Fibroblast of the conjunctiva (primary cell): ENCODE data around the gene LCE1A.

ENCODE experiments used
- DNase-seq: peaks from one replicate; pipeline ENCODE4 v3.0.0-alpha.2; 2010; ENCODE audit warnings: low read depth

Gene LCE1A

GRCh38 chr1:152870831-152871730, 43.8 kb downstream of the LCE1A start:
- DNase-seq: peak; percentile 4

DNA sequence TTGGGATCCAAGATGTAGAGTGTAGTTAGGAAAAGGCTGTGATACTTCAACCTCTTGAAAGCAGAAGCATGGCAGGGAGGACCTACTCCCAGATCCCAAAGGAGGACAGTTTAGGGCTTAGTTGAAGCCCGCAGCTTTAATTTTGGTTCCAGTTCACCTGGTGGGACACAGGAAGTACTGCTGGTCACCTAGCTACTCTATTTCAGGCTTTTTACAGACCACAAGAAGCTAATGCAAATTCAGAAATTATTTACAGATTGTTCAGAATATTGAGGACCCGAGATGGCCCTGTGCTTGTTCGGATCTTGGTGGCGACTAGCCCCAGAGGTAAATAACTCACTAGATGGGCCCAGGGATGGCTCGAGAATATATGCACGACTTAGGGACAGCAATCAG, 44.5 kb downstream of the LCE1A start:
- DNase-seq: no peak

DNA sequence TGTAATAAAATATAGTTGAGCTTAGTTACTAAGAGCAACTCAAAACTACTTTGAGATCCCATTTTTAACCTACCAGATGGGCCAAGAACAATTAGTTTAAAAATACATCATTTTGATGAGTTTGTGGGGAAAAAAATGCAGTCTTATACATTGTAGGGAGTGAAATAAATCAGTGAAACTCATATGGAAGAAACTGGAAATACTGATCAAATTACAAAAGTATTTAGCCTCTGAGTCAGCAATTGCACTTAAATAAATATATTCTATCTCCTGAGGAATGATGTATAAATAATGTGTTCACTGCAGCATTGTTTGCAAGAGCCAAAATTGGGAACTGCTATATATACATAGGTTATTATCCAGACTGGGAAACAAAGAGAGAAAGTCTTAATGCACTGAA, 46.2 kb downstream of the LCE1A start:
- no peak for DNase-seq

- no peak for DNase-seq
Observed at GRCh38 chr1:152876827-152877226, 49.6 kb downstream of the LCE1A start.
